Thoracic aorta (tissue), 2 donors: ENCODE measurements around the gene ERICH3. TPM values are rescaled to one million over a fixed set of nuclear protein-coding genes. Genes with fewer than 3 reads are reported as not detected.

Experiments
- ATAC-seq: fragments of 150-250 bp; one replicate; pipeline ENCODE4 v1.8.0; 2017; ENCODE audit warnings: low read depth; ENCODE audit not compliant: insufficient number of reproducible peaks, low FRiP score
- DNase-seq: peaks from one replicate; pipeline ENCODE4 v3.0.0-alpha.2; 2020; ENCODE audit warnings: low spot score
- H3K27ac ChIP-seq, 2 donors: fragments of 200-600 bp; sonication (generic); 1 replicate in 1 of 2; 2 replicates in 1 of 2; pipeline ENCODE4 v1.5.1; 2016; ENCODE audit warnings: mild to moderate bottlenecking in 2 of 2, moderate library complexity in 2 of 2
- H3K27me3 ChIP-seq: fragments of 200-600 bp; sonication (generic); replicated peaks from 2 replicates; pipeline ENCODE4 v1.6.0; 2016; ENCODE audit warnings: mild to moderate bottlenecking; ENCODE audit not compliant: insufficient read depth
- H3K36me3 ChIP-seq: fragments of 200-600 bp; sonication (generic); one replicate; pipeline ENCODE4 v1.5.1; 2016
- H3K4me1 ChIP-seq, 2 donors: fragments of 200-600 bp; sonication (generic); 1 replicate in 1 of 2; 2 replicates in 1 of 2; pipeline versions ENCODE4 v1.5.1 to v1.6.0; 2016; ENCODE audit warnings: low read depth in 2 of 2, mild to moderate bottlenecking in 1 of 2; ENCODE audit not compliant: control insufficient read depth in 1 of 2
- H3K4me3 ChIP-seq: fragments of 200-600 bp; sonication (generic); 2 replicates; pipeline ENCODE4 v1.5.1; 2016; ENCODE audit warnings: mild to moderate bottlenecking
- H3K9me3 ChIP-seq: fragments of 200-600 bp; sonication (generic); 2 replicates; pipeline ENCODE4 v1.5.1; 2016
- CTCF ChIP-seq: fragments of 200-600 bp; sonication (generic); IDR thresholded peaks from one replicate; pipeline ENCODE4 v1.5.1; 2019; ENCODE audit warnings: antibody characterized with exemption
- total RNA-seq, 2 donors: library from RNA; depleted of rRNA; stranded (reverse); fragments of >200 nt; gene quantifications; one replicate each; pipeline versions ENCODE4 v1.1.0 to v1.2.3, GENCODE V29; 2016

The ERICH3 gene
- total RNA-seq, result not detected

- Histone ChIP-seq H3K27ac (no peak within 1 kb of the TSS), H3K4me1 (peaks cover 2 to 7% of the 10 kb centered on the region in 2 donors), H3K4me3 (peak within 1 kb of the TSS; percentile 59), H3K36me3 (no peaks in the 10 kb centered on the region), H3K27me3 (no peaks in the 10 kb centered on the region), H3K9me3 (no peaks in the 10 kb centered on the region)
- DNase-seq, result no peak
- ATAC-seq, result no peak
- no peak for TF ChIP-seq CTCF
Measured at GRCh38 chr1:74673351-74674111, at the start of gene ERICH3. Gene ERICH3 (minus strand): TSS chr1:74673792. CDS start chr1:74673519, 273 bp downstream.

- TF ChIP-seq CTCF, result no peak
- H3K4me3 ChIP-seq, result no peak overlapping the region
- ATAC-seq (no peak), DNase-seq (no peak)
- no peaks in the 10 kb centered on the region for H3K4me1 ChIP-seq
- peaks cover 20% of the 10 kb centered on the region for H3K36me3 ChIP-seq
- H3K27me3 ChIP-seq, result no peaks in the 10 kb centered on the region
- no peaks in the 10 kb centered on the region for H3K9me3 ChIP-seq
- H3K27ac ChIP-seq, result no peak overlapping the region
Measured at GRCh38 chr1:74717626-74718025, 44.0 kb upstream of the ERICH3 start.

- Histone ChIP-seq H3K27me3 (no peaks in the 10 kb centered on the region), H3K4me1 (no peaks in the 10 kb centered on the region), H3K27ac (no peak overlapping the region), H3K4me3 (no peak overlapping the region), H3K36me3 (peaks cover 16% of the 10 kb centered on the region), H3K9me3 (no peaks in the 10 kb centered on the region)
- no peak for TF ChIP-seq CTCF
- no peak for ATAC-seq
- no peak for DNase-seq
Measured at GRCh38 chr1:74716822-74717221, 43.2 kb upstream of the ERICH3 start.

GRCh38 chr1:74715806-74716205, 42.2 kb upstream of the ERICH3 start:
- ATAC-seq, result no peak
- no peaks in the 10 kb centered on the region for H3K9me3 ChIP-seq
- H3K27ac ChIP-seq, result no peak overlapping the region
- no peak for TF ChIP-seq CTCF
- H3K4me3 ChIP-seq, result no peak overlapping the region
- H3K4me1 ChIP-seq, result no peaks in the 10 kb centered on the region
- H3K27me3 ChIP-seq, result no peaks in the 10 kb centered on the region
- DNase-seq, result no peak
- H3K36me3 ChIP-seq, result peaks cover 20% of the 10 kb centered on the region

GRCh38 chr1:74715236-74715502, 41.6 kb upstream of the ERICH3 start:
- Histone ChIP-seq H3K4me3 (no peak overlapping the region), H3K9me3 (no peaks in the 10 kb centered on the region), H3K4me1 (no peaks in the 10 kb centered on the region), H3K36me3 (peaks cover 23% of the 10 kb centered on the region), H3K27me3 (no peaks in the 10 kb centered on the region), H3K27ac (no peak overlapping the region)
- DNase-seq, result no peak
- no peak for TF ChIP-seq CTCF
- ATAC-seq, result no peak
